Esophagus squamous epithelium (tissue), 5 donors: ENCODE data around the gene WTAP. TPM values are rescaled to one million over a fixed set of nuclear protein-coding genes. Genes with fewer than 3 reads are reported as not detected.
"Not testable (repeated sequence)": the region's sequence is repeated elsewhere in the genome, so short reads cannot be mapped to it uniquely, and the experiment has no call there.

Experiments used
- DNase-seq: peaks from one replicate; lab custom pipeline; 2025; lab: John Stamatoyannopoulos, UW
- H3K27ac ChIP-seq, 4 donors: fragments of 200-600 bp; sonication (generic); one replicate each; pipeline ENCODE4 v1.5.1; 2016 to 2019; ENCODE audit warnings: mild to moderate bottlenecking in 1 of 4
- H3K27me3 ChIP-seq, 4 donors: fragments of 200-600 bp; sonication (generic); 1 replicate in 3 of 4; 2 replicates in 1 of 4; pipeline versions ENCODE4 v1.5.1 to v1.6.0; 2017 to 2021; ENCODE audit warnings: antibody characterized with exemption in 1 of 4
- H3K36me3 ChIP-seq, 3 donors: fragments of 200-600 bp; sonication (generic); one replicate each; pipeline ENCODE4 v1.5.1; 2016 to 2019
- H3K4me1 ChIP-seq, 3 donors: fragments of 200-600 bp; sonication (generic); one replicate each; pipeline ENCODE4 v1.5.1; 2017 to 2019
- H3K4me3 ChIP-seq, 4 donors: fragments of 200-600 bp; sonication (generic); 1 replicate in 3 of 4; 2 replicates in 1 of 4; pipeline ENCODE4 v1.5.1; 2016 to 2019; ENCODE audit warnings: mild to moderate bottlenecking in 2 of 4, moderate library complexity in 1 of 4
- H3K9me3 ChIP-seq, 3 donors: fragments of 200-600 bp; sonication (generic); one replicate each; pipeline ENCODE4 v1.5.1; 2016 to 2019
- POLR2A ChIP-seq, 4 donors: fragments of 450-650 bp; IDR thresholded peaks; one replicate each; pipeline ENCODE4 v1.6.1; 2017; ENCODE audit warnings: antibody characterized with exemption in 4 of 4, mild to moderate bottlenecking in 4 of 4, moderate library complexity in 3 of 4
- WGBS, 2 donors: methylation state at CpG; one replicate each; pipeline ENCODE4 v1.1.5; 2018; 5-methylcytosine and 5-hydroxymethylcytosine counted together
- intact Hi-C: fragments of 100-400 bp; cut with DNase I; formaldehyde crosslinking; loops from one replicate; pipeline ENCODE4 v1.15.0; 2022
- total RNA-seq, 4 donors: library from RNA; depleted of rRNA; stranded (reverse); fragments of >200 nt; gene quantifications; one replicate each; pipeline ENCODE4 v1.1.0, GENCODE V29; 2016
- TF ChIP-seq, protein P1 (sequence below), 6 experiments: fragments of 450-650 bp in 4 of 6; fragments of 200-600 bp in 2 of 6; sonication (generic) in 2 of 6; IDR thresholded peaks; one replicate each; pipeline ENCODE4 v1.5.1; 2016 to 2019; ENCODE audit warnings: antibody characterized with exemption in 6 of 6, mild to moderate bottlenecking in 4 of 6, moderate library complexity in 4 of 6
- donor health status: DM: yes; HTN: yes; CAD: no.

Gene WTAP
- total RNA-seq, 4 donors from 2014 or later, result 45.0 to 105 (median 82.6) TPM

DNA sequence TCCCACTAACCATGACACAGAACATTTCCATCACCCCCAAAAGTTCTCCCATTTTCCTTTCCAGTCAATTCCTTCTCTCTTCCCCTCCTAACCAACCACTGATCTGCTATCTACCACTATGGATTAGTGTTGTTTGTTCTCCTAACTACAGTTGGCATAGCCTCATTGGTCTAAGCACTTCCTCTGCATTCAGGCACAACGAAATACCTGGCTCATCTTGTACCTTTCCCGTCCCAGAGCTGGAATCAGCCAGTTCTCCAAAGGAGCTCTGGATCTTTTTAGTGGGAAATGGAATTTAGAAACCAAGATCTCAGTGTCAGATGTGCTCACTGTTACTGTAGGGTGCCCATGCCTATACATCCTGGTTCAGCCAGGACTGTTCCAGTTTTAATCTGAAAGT lies 4.0 kb upstream of the WTAP start:
- Histone ChIP-seq H3K27ac (peak overlapping the region in 1 of 4 donors; percentile 1), H3K27me3 (no peaks in the 10 kb centered on the region), H3K4me3 (no peak overlapping the region), H3K36me3 (peaks cover 0 to 6% (median 0%) of the 10 kb centered on the region in 3 donors), H3K9me3 (no peaks in the 10 kb centered on the region), H3K4me1 (peaks cover 8 to 50% (median 12%) of the 10 kb centered on the region in 3 donors)
- DNase-seq, result no peak
- WGBS, 2 donors, result 55 to 56% methylated on average over 2 of the region's 2 CpGs
- TF ChIP-seq, protein P1, sequence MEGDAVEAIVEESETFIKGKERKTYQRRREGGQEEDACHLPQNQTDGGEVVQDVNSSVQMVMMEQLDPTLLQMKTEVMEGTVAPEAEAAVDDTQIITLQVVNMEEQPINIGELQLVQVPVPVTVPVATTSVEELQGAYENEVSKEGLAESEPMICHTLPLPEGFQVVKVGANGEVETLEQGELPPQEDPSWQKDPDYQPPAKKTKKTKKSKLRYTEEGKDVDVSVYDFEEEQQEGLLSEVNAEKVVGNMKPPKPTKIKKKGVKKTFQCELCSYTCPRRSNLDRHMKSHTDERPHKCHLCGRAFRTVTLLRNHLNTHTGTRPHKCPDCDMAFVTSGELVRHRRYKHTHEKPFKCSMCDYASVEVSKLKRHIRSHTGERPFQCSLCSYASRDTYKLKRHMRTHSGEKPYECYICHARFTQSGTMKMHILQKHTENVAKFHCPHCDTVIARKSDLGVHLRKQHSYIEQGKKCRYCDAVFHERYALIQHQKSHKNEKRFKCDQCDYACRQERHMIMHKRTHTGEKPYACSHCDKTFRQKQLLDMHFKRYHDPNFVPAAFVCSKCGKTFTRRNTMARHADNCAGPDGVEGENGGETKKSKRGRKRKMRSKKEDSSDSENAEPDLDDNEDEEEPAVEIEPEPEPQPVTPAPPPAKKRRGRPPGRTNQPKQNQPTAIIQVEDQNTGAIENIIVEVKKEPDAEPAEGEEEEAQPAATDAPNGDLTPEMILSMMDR (IDR thresholded peaks at IDR 0.05), result no peak
- no peak for TF ChIP-seq POLR2A (IDR thresholded peaks at IDR 0.05)
- intact Hi-C loops, result no loop called here

DNA sequence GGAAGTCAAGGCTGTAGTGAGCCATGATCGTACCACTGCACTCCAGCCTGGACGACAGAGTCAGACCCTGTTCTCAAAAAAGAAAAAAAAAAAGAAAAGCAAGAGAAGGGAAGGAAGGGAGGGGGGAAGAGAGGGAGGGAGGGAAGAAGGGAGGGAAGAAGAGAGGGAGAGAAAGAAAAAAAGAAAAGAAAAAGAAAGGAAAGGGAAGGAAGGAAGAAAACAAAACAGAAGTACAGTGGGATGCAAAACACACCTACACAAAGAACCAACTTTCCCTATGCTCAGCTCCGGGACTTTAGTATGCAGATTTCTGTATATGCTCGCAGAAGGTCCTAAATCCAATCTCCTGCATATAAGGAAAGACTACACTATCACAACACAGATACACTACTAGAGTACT lies 2.5 kb upstream of the WTAP start:
- TF ChIP-seq POLR2A (IDR thresholded peaks at IDR 0.05), result no peak
- TF ChIP-seq, protein P1 (IDR thresholded peaks at IDR 0.05), result no peak
- Histone ChIP-seq H3K27me3 (no peaks in the 10 kb centered on the region), H3K4me3 (no peak overlapping the region), H3K27ac (peak overlapping the region in 1 of 4 donors; percentile 100), H3K36me3 (peaks cover 0 to 6% (median 0%) of the 10 kb centered on the region in 3 donors), H3K4me1 (peaks cover 9 to 56% (median 12%) of the 10 kb centered on the region in 3 donors), H3K9me3 (no peaks in the 10 kb centered on the region)
- WGBS, 2 donors, result 79 to 92% methylated on average over 4 of the region's 4 CpGs
- DNase-seq, result no peak
- intact Hi-C loops, result loop anchor here (5.0 kb wide), 1 partner anchor 63 kb away; the partner anchor contains the start of gene TCP1

DNA sequence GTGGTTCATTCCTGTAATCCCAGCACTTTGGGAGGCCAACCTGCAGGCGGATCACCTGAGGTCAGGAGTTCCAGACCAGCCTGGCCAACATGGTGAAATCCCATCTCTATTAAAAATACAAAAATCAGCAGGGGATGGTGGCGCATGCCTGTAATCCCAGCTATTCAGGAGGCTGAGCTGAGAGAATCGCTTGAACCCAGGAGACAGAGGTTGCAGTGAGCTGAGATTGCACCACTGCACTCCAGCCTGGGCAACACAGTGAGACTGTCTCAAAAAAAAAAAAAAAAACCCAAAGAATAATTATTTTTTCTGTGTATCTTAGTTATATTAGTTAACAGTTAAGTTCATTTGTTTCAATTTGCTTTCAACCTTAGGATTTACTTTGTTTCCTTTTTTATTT lies 2.1 kb upstream of the WTAP start:
- H3K4me1 ChIP-seq, result peaks cover 12 to 60% (median 14%) of the 10 kb centered on the region in 3 donors
- H3K27me3 ChIP-seq, H3K9me3 ChIP-seq, DNase-seq, H3K36me3 ChIP-seq, H3K4me3 ChIP-seq: not testable (repeated sequence)
- WGBS, 2 donors, result 93 to 94% methylated on average over 3 of the region's 3 CpGs
- intact Hi-C loops, result loop anchor here (5.0 kb wide), 1 partner anchor 62 kb away; the partner anchor contains the start of gene TCP1
- H3K27ac ChIP-seq, result peak overlapping the region in 1 of 4 donors; percentile 100

DNA sequence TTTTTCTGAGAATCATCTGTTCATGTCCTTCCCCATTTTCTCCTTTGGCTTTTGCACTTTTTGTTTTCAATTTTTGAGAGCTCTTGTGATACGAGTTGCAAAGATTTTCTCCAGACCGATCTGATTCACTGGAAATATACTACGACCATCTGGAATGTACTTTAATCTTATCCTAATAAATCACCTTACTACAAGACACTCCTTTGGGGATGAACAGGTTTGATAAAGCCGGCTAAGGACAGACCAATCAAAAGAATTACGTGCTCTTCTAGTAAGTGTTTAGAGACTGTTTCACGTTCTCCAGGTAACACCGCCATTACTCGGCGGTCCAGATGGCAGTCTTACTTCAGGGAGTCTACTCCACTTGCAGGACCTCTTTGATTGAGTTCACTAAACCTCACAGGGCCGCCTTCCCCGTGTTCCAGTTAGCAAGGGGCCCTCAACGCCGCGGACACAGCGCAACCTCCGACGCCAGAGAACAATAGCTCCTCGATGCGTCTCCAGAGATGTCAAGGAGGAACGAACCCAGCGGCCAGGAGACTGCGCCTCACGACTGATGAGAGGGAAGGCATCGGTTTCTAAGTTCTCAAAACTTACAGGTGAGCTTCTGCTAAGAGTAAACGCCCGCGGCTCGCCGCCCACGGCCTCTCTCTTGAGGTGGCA lies 920 bp upstream of the WTAP start:
- peaks cover 12 to 66% (median 26%) of the 10 kb centered on the region in 3 donors for H3K4me1 ChIP-seq
- TF ChIP-seq POLR2A (IDR thresholded peaks at IDR 0.05), result no peak
- TF ChIP-seq, protein P1 (IDR thresholded peaks at IDR 0.05), result no peak
- peak overlapping the region; percentile 98 to 100 (median 100) for H3K27ac ChIP-seq
- H3K27me3 ChIP-seq, result no peaks in the 10 kb centered on the region
- H3K4me3 ChIP-seq, result peak overlapping the region; percentile 76 to 97 (median 86)
- intact Hi-C loops, result loop anchor here (5.0 kb wide), 1 partner anchor 61 kb away; the partner anchor contains the start of gene TCP1
- H3K9me3 ChIP-seq, result no peaks in the 10 kb centered on the region
- DNase-seq, result no peak
- WGBS, 2 donors, result 0 to 1% methylated on average over 14 to 15 of the region's 30 CpGs
- peaks cover 0 to 6% (median 6%) of the 10 kb centered on the region in 3 donors for H3K36me3 ChIP-seq

DNA sequence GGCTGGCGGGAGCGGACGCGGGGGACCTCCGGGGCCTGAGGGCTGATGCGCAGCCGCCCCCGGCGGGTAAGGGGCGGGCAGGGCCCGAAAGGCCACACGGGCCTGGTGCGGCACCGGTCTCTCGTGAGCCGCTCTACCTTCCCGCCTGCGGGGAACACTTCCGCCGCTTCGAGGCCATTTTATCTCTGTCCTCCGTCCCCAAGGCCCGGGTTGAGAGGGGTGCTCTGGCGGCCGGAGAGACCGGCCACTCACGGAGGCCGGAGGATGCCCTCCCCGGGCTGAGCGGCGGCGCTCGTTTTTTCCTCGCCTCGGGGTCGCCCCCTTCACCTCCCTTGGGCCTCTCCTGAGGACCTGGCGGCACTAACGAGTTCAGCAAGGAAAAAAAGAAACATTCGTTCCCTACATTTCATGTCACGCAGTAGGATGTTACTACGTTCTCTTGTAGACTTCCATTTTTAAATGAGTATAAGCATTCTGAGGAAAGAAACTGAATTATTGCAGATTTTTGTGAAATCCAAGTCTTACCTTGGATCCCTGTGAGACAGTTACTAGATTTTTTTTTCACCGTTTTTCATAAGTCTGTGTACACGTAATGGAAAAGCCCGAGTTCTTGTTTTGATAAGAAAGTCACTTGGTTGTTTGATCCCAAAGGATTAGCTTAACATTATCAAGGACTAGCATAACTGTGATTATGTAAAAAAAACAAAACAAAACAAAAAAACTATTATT lies 575 bp downstream of the WTAP start:
- WGBS, 2 donors, result 0% methylated on average over 8 of the region's 44 CpGs
- intact Hi-C loops, result loop anchor here (5.0 kb wide), 1 partner anchor 59 kb away; the partner anchor contains the start of gene TCP1
- no peaks in the 10 kb centered on the region for H3K27me3 ChIP-seq
- TF ChIP-seq, protein P1 (IDR thresholded peaks at IDR 0.05), result peak in 1 of 6 experiments; percentile 3
- no peak for TF ChIP-seq POLR2A (IDR thresholded peaks at IDR 0.05)
- peak overlapping the region; percentile 98 to 100 (median 100) for H3K27ac ChIP-seq
- H3K36me3 ChIP-seq, result peaks cover 0 to 6% (median 0%) of the 10 kb centered on the region in 3 donors
- H3K9me3 ChIP-seq, result no peaks in the 10 kb centered on the region
- peaks cover 12 to 73% (median 31%) of the 10 kb centered on the region in 3 donors for H3K4me1 ChIP-seq
- H3K4me3 ChIP-seq, result peak overlapping the region; percentile 76 to 97 (median 86)
- no peak for DNase-seq
